Measurements from ENCODE around the gene S100PBP. TPM values are rescaled to one million over a fixed set of nuclear protein-coding genes. Genes with fewer than 3 reads are reported as not detected.
"Not testable (repeated sequence)": the region's sequence is repeated elsewhere in the genome, so short reads cannot be mapped to it uniquely, and the experiment has no call there.

S100PBP gene
- total RNA-seq, 4 donors from 2014 or later: 27.3 to 41.9 (median 34.7) TPM

DNA sequence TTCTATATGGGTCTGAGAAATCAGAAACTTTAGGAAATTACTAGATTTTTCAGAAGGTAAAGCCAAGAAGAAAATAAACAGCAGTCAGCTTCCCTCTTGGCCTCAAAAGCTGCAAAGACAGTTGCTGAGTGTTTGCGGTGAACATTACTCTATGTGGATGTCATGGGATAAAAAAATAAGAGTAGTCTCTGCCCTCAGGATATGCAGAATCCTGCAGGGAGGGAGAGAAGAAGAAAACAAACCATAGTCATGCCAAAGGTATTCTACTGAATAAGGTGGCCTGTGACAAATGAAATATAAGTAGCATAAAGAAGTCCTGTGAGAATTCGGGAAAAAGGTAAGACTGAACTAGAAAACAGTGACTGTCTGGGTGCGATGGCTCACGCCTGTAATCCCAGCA is 19.3 kb upstream of the S100PBP start:
- intact Hi-C loops (cut with DNase I): no loop called here
- 96 to 99% methylated on average over 4 of the region's 4 CpGs for WGBS, 2 donors
- Histone ChIP-seq H3K36me3 (peaks cover 0 to 15% of the 10 kb centered on the region in 2 donors), H3K4me1 (no peaks in the 10 kb centered on the region), H3K27me3 (no peaks in the 10 kb centered on the region), H3K27ac (no peak overlapping the region), H3K4me3 (replicated peaks in 1 of 3) (no peak overlapping the region), H3K9me3 (no peaks in the 10 kb centered on the region)
- DNase-seq: no peak
- TF ChIP-seq POLR2A (IDR thresholded peaks at IDR 0.05): no peak
- TF ChIP-seq, protein P1, sequence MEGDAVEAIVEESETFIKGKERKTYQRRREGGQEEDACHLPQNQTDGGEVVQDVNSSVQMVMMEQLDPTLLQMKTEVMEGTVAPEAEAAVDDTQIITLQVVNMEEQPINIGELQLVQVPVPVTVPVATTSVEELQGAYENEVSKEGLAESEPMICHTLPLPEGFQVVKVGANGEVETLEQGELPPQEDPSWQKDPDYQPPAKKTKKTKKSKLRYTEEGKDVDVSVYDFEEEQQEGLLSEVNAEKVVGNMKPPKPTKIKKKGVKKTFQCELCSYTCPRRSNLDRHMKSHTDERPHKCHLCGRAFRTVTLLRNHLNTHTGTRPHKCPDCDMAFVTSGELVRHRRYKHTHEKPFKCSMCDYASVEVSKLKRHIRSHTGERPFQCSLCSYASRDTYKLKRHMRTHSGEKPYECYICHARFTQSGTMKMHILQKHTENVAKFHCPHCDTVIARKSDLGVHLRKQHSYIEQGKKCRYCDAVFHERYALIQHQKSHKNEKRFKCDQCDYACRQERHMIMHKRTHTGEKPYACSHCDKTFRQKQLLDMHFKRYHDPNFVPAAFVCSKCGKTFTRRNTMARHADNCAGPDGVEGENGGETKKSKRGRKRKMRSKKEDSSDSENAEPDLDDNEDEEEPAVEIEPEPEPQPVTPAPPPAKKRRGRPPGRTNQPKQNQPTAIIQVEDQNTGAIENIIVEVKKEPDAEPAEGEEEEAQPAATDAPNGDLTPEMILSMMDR (IDR thresholded peaks at IDR 0.05): no peak

DNA sequence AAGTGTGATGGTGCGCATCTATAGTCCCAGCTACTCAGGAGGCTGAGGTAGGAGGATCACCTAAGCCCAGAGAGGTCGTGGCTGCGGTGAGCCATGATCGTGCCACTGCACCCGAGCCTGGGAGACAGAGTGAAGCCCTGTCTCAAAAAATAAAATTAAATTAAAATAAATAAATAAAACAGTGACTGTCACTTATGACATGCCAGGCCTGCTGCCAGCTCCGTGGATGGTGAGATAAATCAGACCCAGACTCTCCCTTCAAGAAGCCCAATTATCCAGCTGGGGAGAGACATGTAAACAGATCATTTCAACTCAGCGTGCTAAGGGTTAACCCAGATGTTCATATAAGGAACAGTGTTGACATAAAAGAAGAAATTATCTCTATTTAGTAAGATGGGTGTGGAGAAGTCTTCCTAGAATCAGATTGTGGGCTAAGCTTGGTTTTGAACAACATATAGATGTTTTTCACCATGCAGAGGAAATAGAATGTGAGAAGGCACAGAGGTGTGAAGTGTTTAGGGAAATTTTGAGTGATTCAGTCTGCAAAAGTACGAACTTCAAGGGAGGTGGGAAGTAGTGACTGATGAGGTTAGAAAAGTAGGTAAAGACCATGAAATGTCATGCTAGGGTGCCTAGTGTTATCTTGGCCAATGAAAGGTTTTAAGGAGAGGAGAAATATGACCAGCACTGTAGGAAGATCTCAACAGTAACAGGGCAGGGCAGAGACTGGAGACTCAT is 18.6 kb upstream of the S100PBP start:
- TF ChIP-seq, protein P1 (IDR thresholded peaks at IDR 0.05): no peak
- TF ChIP-seq POLR2A (IDR thresholded peaks at IDR 0.05): no peak
- peaks cover 0 to 15% of the 10 kb centered on the region in 2 donors for H3K36me3 ChIP-seq
- WGBS, 2 donors: 90 to 94% methylated on average over 8 of the region's 8 CpGs
- no peaks in the 10 kb centered on the region for H3K9me3 ChIP-seq
- no peak overlapping the region for H3K4me3 ChIP-seq (replicated peaks in 1 of 3)
- H3K27ac ChIP-seq: no peak overlapping the region
- DNase-seq: no peak
- H3K27me3 ChIP-seq: no peaks in the 10 kb centered on the region
- no peaks in the 10 kb centered on the region for H3K4me1 ChIP-seq
- intact Hi-C loops (cut with DNase I): no loop called here

DNA sequence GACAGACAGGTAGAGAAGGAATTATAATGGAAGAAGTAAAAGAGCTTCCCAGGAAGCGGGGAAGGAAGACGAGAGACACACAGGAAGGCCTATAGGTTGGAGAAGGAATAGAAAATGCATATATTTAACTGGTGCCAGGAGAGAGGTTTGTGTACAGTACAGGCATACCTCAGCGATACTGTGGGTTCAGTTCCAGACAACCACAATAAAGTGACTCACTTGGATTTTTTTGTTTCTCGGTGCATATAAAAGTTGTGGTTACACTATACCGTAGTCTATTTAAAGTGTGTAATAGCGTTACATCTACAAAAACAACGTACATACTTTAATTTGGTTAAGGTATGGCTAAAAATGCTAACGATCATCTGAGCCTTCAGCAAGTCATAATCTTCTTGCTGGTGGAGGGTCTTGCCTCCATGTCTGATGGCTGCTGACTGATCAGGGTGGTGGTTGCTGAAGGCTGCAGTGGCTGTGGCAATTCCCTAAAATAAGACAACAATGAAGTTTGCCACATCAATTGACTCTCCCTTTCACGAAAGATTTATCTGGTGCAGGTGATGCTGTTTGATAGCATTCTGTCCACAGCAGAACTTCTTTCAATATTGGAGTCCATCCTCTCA is 16.2 kb upstream of the S100PBP start:
- no peaks in the 10 kb centered on the region for H3K9me3 ChIP-seq
- H3K27ac ChIP-seq: no peak overlapping the region
- WGBS, 2 donors: 90 to 93% methylated on average over 9 of the region's 9 CpGs
- intact Hi-C loops (cut with DNase I): no loop called here
- DNase-seq: no peak
- peaks cover 0 to 10% of the 10 kb centered on the region in 2 donors for H3K36me3 ChIP-seq
- H3K27me3 ChIP-seq: no peaks in the 10 kb centered on the region
- H3K4me1 ChIP-seq: peaks cover 5 to 6% of the 10 kb centered on the region in 2 donors
- H3K4me3 ChIP-seq (replicated peaks in 1 of 3): no peak overlapping the region
- TF ChIP-seq, protein P1 (IDR thresholded peaks at IDR 0.05): no peak
- no peak for TF ChIP-seq POLR2A (IDR thresholded peaks at IDR 0.05)

DNA sequence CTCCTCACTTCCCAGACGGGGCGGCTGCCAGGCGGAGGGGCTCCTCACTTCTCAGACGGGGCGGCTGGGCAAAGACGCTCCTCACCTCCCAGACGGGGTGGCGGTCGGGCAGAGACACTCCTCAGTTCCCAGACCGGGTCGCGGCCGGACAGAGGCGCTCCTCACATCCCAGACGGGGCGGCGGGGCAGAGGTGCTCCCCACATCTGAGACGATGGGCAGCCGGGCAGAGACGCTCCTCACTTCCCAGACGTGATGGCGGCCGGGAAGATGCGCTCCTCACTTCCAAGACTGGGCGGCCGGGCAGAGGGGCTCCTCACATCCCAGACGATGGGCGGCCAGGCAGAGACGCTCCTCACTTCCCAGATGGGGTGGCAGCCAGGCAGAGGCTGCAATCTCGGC is 13.0 kb upstream of the S100PBP start:
- WGBS, 2 donors: 98 to 100% methylated on average over 2 to 17 of the region's 30 CpGs
- H3K36me3 ChIP-seq; H3K9me3 ChIP-seq; DNase-seq; intact Hi-C loops (cut with DNase I); H3K4me3 ChIP-seq (replicated peaks in 1 of 3); H3K27ac ChIP-seq; H3K27me3 ChIP-seq: not testable (repeated sequence)
- peaks cover 18 to 20% of the 10 kb centered on the region in 2 donors for H3K4me1 ChIP-seq

DNA sequence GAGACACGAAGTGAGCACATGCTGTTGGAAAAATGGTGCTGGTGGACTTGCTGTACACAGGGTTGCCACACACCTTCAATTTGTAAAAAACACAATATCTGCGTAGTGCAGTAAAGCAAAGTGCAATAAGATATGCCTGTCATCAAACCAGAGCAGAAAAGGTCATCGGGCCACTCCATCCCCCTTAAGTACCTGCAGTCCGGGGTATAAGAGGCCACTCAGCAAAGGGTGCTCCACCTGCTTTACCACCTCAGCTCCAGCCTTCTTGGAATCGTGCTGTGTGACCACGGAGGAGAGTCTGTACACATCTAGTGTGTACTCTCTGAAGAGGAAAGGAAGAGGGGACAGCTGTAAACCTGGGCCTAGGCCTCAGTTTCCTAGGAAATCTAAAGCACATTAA is 11.2 kb upstream of the S100PBP start:
- H3K36me3 ChIP-seq: peaks cover 0 to 15% of the 10 kb centered on the region in 2 donors
- H3K4me3 ChIP-seq (replicated peaks in 1 of 3): no peak overlapping the region
- WGBS, 2 donors: 38 to 46% methylated on average over 6 of the region's 6 CpGs
- H3K4me1 ChIP-seq: peaks cover 18 to 20% of the 10 kb centered on the region in 2 donors
- H3K9me3 ChIP-seq: no peaks in the 10 kb centered on the region
- peak; percentile 72 to 84 for DNase-seq
- intact Hi-C loops (cut with DNase I): no loop called here
- peak overlapping the region in 1 of 3 donors; percentile 43 for H3K27ac ChIP-seq
- TF ChIP-seq, protein P1 (IDR thresholded peaks at IDR 0.05): no peak
- no peak for TF ChIP-seq POLR2A (IDR thresholded peaks at IDR 0.05)
- H3K27me3 ChIP-seq: no peaks in the 10 kb centered on the region
